BLaER1 treated with 17β-estradiol and CSF1 and Interleukin-3, amounts not matched to agents 10 nM and 100 nM (cell line): ENCODE measurements around the gene TRAF4.

Experiments
- H3K27ac ChIP-seq, 11 experiments: shearing (Covaris generic); formaldehyde crosslinking; 2 replicates each; pipeline ENCODE4 v1.8.1; 2022
- H3K27me3 ChIP-seq, 11 experiments: shearing (Covaris generic); formaldehyde crosslinking; 2 replicates each; pipeline ENCODE4 v1.8.1; 2022
- H3K36me3 ChIP-seq, 11 experiments: shearing (Covaris generic); formaldehyde crosslinking; 2 replicates each; pipeline ENCODE4 v1.8.1; 2022
- H3K4me1 ChIP-seq, 10 experiments: shearing (Covaris generic); formaldehyde crosslinking; 2 replicates each; pipeline ENCODE4 v1.8.1; 2022
- H3K4me2 ChIP-seq, 11 experiments: shearing (Covaris generic); formaldehyde crosslinking; 2 replicates each; pipeline ENCODE4 v1.8.1; 2022
- H3K4me3 ChIP-seq, 10 experiments: shearing (Covaris generic); formaldehyde crosslinking; 2 replicates each; pipeline ENCODE4 v1.8.1; 2022
- H3K9ac ChIP-seq, 11 experiments: shearing (Covaris generic); formaldehyde crosslinking; 2 replicates each; pipeline ENCODE4 v1.8.1; 2022
- H3K9me3 ChIP-seq, 11 experiments: shearing (Covaris generic); formaldehyde crosslinking; replicated peaks in 1 of 11; 2 replicates each; pipeline ENCODE4 v1.8.1; 2022
- H4K20me1 ChIP-seq, 11 experiments: shearing (Covaris generic); formaldehyde crosslinking; 2 replicates each; pipeline ENCODE4 v1.8.1; 2022
- Cebpa-rat ChIP-seq, 11 experiments: shearing (Covaris generic); IDR thresholded peaks; 2 replicates each; pipeline ENCODE4 v1.8.1; 2022

The TRAF4 gene

DNA sequence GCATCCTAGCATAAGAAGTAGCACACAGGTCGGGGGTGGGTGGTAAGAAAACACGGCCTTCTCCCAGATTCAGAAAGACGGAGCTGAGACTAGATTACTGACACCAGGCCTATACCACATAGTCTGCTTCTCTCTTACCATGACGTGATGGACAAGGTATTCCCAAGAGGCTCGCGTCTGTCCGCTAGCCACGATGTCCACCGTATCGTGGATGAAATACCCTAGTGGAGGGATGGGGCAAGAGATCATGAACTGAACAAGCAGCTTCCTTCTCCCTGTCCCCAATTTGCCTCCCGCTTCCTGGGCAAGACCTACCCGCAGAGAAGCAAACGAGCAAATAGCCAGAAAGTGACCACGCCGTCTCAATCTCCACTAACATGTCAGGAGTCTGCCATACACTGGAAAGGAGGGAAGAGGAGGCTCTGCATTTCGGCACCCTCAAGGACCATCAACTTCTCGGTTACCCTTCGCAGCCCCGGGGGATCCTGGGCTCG, 18.6 kb upstream of the TRAF4 start:
- H3K9ac ChIP-seq: peak overlapping the region; percentile 71 to 99 (median 96)
- no peaks in the 10 kb centered on the region for H3K9me3 ChIP-seq
- no peaks in the 10 kb centered on the region for H3K27me3 ChIP-seq
- peak overlapping the region; percentile 63 to 87 (median 78) for H3K4me3 ChIP-seq
- H4K20me1 ChIP-seq: peaks cover 43 to 57% (median 53%) of the 10 kb centered on the region in 11 experiments
- peak overlapping the region; percentile 7 to 86 (median 83); a peak in 21 of 22 replicates for H3K27ac ChIP-seq
- no peak for TF ChIP-seq Cebpa-rat (IDR thresholded peaks at IDR 0.05)
- peaks cover 68 to 76% (median 73%) of the 10 kb centered on the region in 10 experiments for H3K4me1 ChIP-seq
- H3K4me2 ChIP-seq: peak overlapping the region; percentile 90 to 100 (median 100)
- H3K36me3 ChIP-seq: peaks cover 41 to 48% (median 45%) of the 10 kb centered on the region in 11 experiments

DNA sequence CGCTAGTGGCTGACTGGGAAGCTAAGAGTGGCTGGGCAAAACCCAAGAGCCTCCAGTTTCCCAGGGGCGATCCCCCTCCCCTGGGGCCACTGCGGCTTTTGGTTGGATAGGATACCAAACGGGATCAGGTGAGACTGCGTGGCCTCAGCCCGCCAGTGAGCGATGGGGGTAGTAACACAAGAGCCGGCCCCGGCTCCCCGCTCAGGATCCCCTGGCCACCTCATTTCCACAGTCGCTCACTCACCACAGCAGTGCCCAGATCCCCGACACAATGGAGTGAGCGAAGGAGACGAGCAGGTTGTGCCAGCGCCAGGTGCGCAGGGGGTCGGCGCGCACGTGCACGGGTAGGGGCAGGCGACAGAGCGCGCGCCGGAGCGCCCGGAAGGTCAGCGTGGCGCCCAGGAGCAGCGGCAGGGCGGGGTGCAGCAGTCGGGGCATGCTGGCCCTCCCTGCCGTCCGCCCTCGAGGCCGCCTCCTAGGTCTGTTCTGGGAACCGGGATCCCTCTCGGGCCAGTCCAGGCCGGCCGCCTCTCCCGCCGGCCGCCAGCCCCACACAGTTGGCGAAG, 18.1 kb upstream of the TRAF4 start:
- Histone ChIP-seq H3K4me1 (peaks cover 72 to 78% (median 76%) of the 10 kb centered on the region in 10 experiments), H3K4me3 (peak overlapping the region; percentile 63 to 87 (median 78)), H4K20me1 (peaks cover 43 to 52% (median 51%) of the 10 kb centered on the region in 11 experiments), H3K27me3 (no peaks in the 10 kb centered on the region), H3K9ac (peak overlapping the region; percentile 71 to 99 (median 96)), H3K27ac (peak overlapping the region; percentile 7 to 86 (median 83); a peak in 21 of 22 replicates), H3K4me2 (peak overlapping the region; percentile 90 to 100 (median 100)), H3K9me3 (no peaks in the 10 kb centered on the region), H3K36me3 (peaks cover 40 to 44% (median 42%) of the 10 kb centered on the region in 11 experiments)
- TF ChIP-seq Cebpa-rat (IDR thresholded peaks at IDR 0.05): no peak

DNA sequence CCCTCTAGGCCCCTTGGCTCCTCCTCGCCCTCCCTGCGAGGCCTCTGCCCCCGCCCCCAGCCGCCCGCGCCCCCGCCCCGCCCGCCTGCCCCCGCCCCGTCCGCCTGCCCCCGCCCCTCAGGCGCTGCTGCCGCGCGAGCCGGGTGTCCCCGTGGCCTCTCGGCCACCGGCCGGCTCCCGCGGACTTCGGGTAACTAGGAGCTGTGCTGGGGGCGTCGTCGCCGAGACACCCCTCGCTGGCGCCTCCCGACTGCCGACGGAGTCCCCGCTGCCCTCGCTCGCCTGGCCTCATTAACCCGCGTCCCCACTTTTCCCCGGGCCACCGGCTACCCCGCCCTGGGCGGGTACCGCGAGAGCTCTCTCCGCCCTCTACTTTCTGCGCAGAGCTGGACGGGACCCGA, 17.6 kb upstream of the TRAF4 start, which contains the start of gene TLCD1:
Gene TLCD1, minus strand, starts transcription at position 8 of the 401 bp plus-strand sequence. CDS start 136 bp downstream, outside the sequence.
- H3K36me3 ChIP-seq: peaks cover 35 to 39% (median 37%) of the 10 kb centered on the region in 11 experiments
- no peaks in the 10 kb centered on the region for H3K27me3 ChIP-seq
- H3K4me3 ChIP-seq: peak within 1 kb of the TSS; percentile 63 to 87 (median 78)
- TF ChIP-seq Cebpa-rat (IDR thresholded peaks at IDR 0.05): no peak
- no peaks in the 10 kb centered on the region for H3K9me3 ChIP-seq
- peak within 1 kb of the TSS; percentile 75 to 99 (median 96) for H3K9ac ChIP-seq
- peaks cover 38 to 47% (median 46%) of the 10 kb centered on the region in 11 experiments for H4K20me1 ChIP-seq
- H3K4me2 ChIP-seq: peak within 1 kb of the TSS; percentile 90 to 100 (median 100)
- peaks cover 70 to 79% (median 75%) of the 10 kb centered on the region in 10 experiments for H3K4me1 ChIP-seq
- H3K27ac ChIP-seq: peak within 1 kb of the TSS; percentile 7 to 90 (median 83); a peak in 21 of 22 replicates

DNA sequence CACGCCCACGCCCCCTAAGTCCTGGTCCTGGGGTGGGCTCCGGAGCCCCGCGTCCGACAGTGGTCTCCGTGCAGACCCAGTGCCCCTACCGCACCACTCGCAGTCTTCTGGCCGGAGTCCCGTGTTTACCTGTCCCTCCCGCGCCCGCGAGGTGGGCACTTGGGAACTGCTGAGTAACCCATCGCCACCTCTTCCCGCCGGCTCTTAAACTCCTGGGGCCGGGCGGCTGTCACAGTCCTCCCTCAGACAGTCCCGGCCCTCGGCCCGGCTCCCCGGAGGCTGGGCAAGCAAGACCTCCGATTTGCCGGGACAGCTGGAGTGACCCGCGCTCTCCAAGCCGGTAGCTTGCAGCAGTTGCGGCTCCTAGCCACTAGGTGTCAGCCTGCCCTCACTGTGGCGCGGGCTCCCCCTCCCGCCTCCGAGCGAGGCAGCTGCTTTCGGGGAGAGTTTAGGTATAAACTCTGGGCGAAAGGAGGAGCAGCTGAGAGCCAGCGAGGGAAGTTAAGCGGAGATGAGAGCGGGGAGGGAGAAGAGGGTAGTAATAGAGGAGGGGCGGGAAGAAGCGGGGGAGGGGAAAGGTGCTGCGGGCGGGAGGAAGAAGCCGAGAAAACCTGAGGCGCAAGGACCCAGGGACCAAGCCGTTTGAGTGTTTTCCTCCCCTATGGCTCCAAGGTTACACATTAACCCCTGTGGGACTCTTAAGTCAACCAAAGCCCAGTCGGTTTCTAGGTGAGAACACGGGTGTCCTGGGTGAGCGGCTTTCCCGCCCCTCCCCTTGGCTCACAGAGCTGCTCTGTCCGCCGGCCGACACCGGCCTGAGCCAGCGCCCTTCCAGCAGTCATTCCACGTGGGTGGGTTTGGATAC, 17.0 kb upstream of the TRAF4 start:
- Histone ChIP-seq H3K4me3 (peak overlapping the region; percentile 63 to 87 (median 78)), H3K36me3 (peaks cover 29 to 32% (median 31%) of the 10 kb centered on the region in 11 experiments), H3K4me1 (peaks cover 63 to 73% (median 68%) of the 10 kb centered on the region in 10 experiments), H3K27me3 (no peaks in the 10 kb centered on the region), H4K20me1 (peaks cover 32 to 41% (median 40%) of the 10 kb centered on the region in 11 experiments), H3K27ac (peak overlapping the region in 10 of 11 experiments; percentile 46 to 90 (median 83); a peak in 20 of 22 replicates), H3K9ac (peak overlapping the region; percentile 75 to 99 (median 96)), H3K9me3 (no peaks in the 10 kb centered on the region), H3K4me2 (peak overlapping the region; percentile 85 to 100 (median 100))
- TF ChIP-seq Cebpa-rat (IDR thresholded peaks at IDR 0.05): no peak

DNA sequence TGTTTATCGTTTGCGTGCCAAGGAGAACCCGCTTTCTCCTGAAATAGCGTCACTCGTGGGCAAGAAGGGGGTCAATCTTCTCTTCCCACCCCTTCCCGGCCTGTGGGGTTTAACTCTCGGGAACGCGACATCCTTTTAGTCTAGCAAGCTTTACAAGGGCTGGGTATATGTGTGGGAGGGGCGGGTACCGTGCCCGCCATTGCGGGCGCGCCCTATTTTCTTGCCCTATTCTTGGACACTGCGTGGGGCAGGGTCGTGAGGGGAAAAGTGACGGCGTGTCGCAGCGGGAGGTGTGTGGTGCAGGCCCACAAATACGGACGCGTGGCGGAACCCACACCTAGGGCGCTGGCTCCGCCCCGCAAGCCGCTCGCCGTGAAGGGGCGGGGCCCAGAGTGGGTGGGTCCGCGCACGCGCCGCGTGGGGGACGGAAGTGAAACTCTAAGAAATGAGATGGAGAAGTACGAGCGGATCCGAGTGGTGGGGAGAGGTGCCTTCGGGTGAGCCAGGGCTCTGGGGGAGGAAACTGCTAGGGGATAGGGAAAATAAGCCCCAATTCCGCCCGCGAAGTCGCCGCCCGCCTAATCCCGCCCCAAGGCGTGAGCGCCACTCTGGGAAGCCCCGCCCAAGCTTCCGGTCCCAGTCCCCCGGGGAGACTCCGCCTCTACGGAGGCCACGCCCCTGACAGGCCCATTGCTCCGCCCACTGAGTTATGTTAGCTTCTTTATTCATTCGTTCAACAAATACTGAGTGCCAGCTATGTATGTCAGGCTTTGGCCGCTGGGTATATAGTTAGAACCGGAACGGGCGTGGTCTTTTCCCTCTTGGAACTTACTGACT, 15.2 kb upstream of the TRAF4 start, which contains the start of gene NEK8:
Gene NEK8, plus strand, starts transcription at position 425 of the 837 bp plus-strand sequence. Its CDS starts 26 bp downstream, at position 451.
- TF ChIP-seq Cebpa-rat (IDR thresholded peaks at IDR 0.05): no peak
- H3K36me3 ChIP-seq: peaks cover 12 to 15% (median 14%) of the 10 kb centered on the region in 11 experiments
- H3K27ac ChIP-seq: peak within 1 kb of the TSS; percentile 49 to 93 (median 83); a peak in 21 of 22 replicates
- peak within 1 kb of the TSS; percentile 72 to 99 (median 93) for H3K9ac ChIP-seq
- peaks cover 14 to 24% (median 22%) of the 10 kb centered on the region in 11 experiments; a peak in 21 of 22 replicates for H4K20me1 ChIP-seq
- no peaks in the 10 kb centered on the region for H3K9me3 ChIP-seq
- peak within 1 kb of the TSS; percentile 85 to 100 (median 100) for H3K4me2 ChIP-seq
- H3K4me1 ChIP-seq: peaks cover 46 to 56% (median 51%) of the 10 kb centered on the region in 10 experiments
- H3K27me3 ChIP-seq: no peaks in the 10 kb centered on the region
- H3K4me3 ChIP-seq: peak within 1 kb of the TSS; percentile 63 to 87 (median 78)

DNA sequence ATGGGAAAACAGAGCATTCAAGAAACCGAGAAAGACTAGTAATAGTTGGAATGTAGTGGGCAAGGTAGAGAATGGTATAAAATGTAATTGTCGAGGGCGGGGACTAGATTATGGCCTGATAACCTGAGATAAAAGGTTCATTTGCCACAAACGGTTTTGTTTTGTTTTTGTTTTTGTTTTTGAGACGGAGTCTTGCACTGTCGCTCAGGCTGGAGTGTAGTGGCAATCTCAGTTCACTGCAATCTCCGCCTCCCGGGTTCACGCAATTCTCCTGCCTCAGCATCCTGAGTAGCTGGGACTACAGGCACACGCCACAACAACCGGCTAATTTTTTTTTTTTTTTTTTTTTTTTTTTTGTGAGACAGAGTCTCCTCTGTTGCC, 13.9 kb upstream of the TRAF4 start:
- Histone ChIP-seq H3K27me3 (no peaks in the 10 kb centered on the region), H3K4me1 (peaks cover 34 to 48% (median 45%) of the 10 kb centered on the region in 10 experiments), H4K20me1 (peaks cover under 1 to 10% (median 9%) of the 10 kb centered on the region in 11 experiments; a peak in 18 of 22 replicates), H3K4me3 (peak overlapping the region in 2 of 10 experiments; percentile 68 to 79; a peak in 3 of 20 replicates), H3K9ac (peak overlapping the region in 6 of 11 experiments; percentile 72 to 97 (median 86); a peak in 8 of 22 replicates), H3K4me2 (peak overlapping the region; percentile 77 to 100 (median 99); a peak in 20 of 22 replicates), H3K27ac (peak overlapping the region in 8 of 11 experiments; percentile 49 to 90 (median 82); a peak in 15 of 22 replicates), H3K9me3 (no peaks in the 10 kb centered on the region), H3K36me3 (peaks cover 0 to 10% (median 4%) of the 10 kb centered on the region in 11 experiments; a peak in 11 of 22 replicates)
- TF ChIP-seq Cebpa-rat (IDR thresholded peaks at IDR 0.05): no peak

DNA sequence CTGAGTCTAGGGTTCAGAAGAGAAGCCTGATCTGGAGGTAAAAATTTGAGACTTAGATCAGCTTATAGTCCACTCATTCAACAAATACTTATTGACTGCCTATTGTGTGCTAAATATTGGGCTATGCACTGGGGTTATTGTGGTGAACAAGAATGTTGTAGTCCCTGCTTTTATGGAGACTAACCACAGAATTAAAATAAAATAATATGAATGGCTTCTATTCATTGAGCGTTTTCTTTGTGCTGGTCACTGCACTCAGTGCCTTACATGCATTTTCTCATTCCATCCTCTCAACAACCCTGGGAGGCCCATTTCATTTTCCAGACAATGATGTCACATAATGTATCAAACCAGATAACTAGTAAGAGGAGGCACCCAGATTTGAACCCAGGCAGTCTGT, 10.5 kb upstream of the TRAF4 start:
- Histone ChIP-seq H3K27me3 (no peaks in the 10 kb centered on the region), H3K9me3 (peaks cover 0 to 9% (median 5%) of the 10 kb centered on the region in 11 experiments; a peak in 12 of 22 replicates), H3K4me3 (no peak overlapping the region), H3K4me2 (no peak overlapping the region), H4K20me1 (no peaks in the 10 kb centered on the region), H3K27ac (no peak overlapping the region), H3K9ac (no peak overlapping the region), H3K4me1 (peaks cover 28 to 46% (median 42%) of the 10 kb centered on the region in 10 experiments), H3K36me3 (peaks cover 0 to 15% (median 5%) of the 10 kb centered on the region in 11 experiments; a peak in 6 of 22 replicates)
- no peak for TF ChIP-seq Cebpa-rat (IDR thresholded peaks at IDR 0.05)
